Activated CD4-positive, alpha-beta memory T cell treated with anti-CD3 and anti-CD28 coated beads, Interleukin-2, amount 10 ng/mL, durations not matched to agents 7 days and 5 days (primary cell): ENCODE data around the gene SCYGR6. TPM values are rescaled to one million over a fixed set of nuclear protein-coding genes. Genes with fewer than 3 reads are reported as not detected.
"Not testable (repeated sequence)": the region's sequence is repeated elsewhere in the genome, so short reads cannot be mapped to it uniquely, and the experiment has no call there.

Experiments used
- CTCF ChIA-PET: fragments of 350-600 bp; sonication (Branson Sonifier 250); formaldehyde crosslinking; loops from one replicate; lab custom pipeline; 2021; ENCODE audit warnings: antibody characterized with exemption, inconsistent platforms; lab: Charles Lee
- POLR2A ChIA-PET: fragments of 350-600 bp; sonication (Branson Sonifier 250); formaldehyde crosslinking; loops from one replicate; lab custom pipeline; 2021; ENCODE audit warnings: antibody characterized with exemption; lab: Charles Lee
- DNase-seq: peaks from one replicate; pipeline ENCODE4 v3.0.0-alpha.2; 2020
- H3K27ac Mint-ChIP-seq: one replicate; pipeline ENCODE4 v1.8.0; 2021; ENCODE audit warnings: mild to moderate bottlenecking, mixed read lengths
- H3K27me3 Mint-ChIP-seq: one replicate; pipeline ENCODE4 v1.8.0; 2021; ENCODE audit warnings: mixed read lengths
- H3K36me3 Mint-ChIP-seq: one replicate; pipeline ENCODE4 v1.8.0; 2021; ENCODE audit warnings: low read depth, mixed read lengths
- H3K4me1 Mint-ChIP-seq: one replicate; pipeline ENCODE4 v1.8.0; 2021; ENCODE audit warnings: mixed read lengths
- H3K4me3 Mint-ChIP-seq: one replicate; pipeline ENCODE4 v1.8.0; 2021; ENCODE audit warnings: mild to moderate bottlenecking, mixed read lengths
- H3K9me3 Mint-ChIP-seq: one replicate; pipeline ENCODE4 v1.8.0; 2021; ENCODE audit warnings: mixed read lengths
- total RNA-seq, 2 experiments: library from RNA; stranded (reverse); gene quantifications; one replicate each; pipeline ENCODE4 v1.2.3, GENCODE V29; 2021

Gene SCYGR6
- total RNA-seq, 2 experiments from 2014 or later, result not detected

DNA sequence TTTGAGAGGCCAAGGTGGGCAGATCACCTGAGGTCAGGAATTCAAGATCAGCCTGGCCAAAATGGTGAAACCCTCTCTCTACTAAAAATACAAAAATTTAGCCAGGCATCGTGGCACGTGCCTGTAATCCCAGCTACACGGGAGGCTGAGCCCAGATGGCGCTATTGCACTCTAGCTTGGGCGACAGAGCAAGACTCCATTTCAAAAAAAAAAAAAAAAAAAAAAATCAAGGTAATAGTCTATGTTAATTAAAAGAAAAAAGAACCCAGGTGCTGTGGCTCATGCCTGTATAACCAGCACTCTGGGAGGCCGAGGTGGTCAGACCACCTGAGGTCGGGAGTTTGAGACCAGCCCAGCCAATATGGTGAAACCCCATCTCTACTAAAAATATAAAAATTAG, 16.1 kb upstream of the SCYGR6 start:
- CTCF ChIA-PET, result interaction anchor here (0.6 to 1.2 kb wide), 6 partner anchors 20 to 276 kb away, joined by 3 to 4 read pairs (median 3); no protein-coding TSS in a partner anchor
- POLR2A ChIA-PET, H3K27ac Mint-ChIP-seq, H3K9me3 Mint-ChIP-seq, H3K4me1 Mint-ChIP-seq, H3K36me3 Mint-ChIP-seq, DNase-seq, H3K4me3 Mint-ChIP-seq, H3K27me3 Mint-ChIP-seq: not testable (repeated sequence)

DNA sequence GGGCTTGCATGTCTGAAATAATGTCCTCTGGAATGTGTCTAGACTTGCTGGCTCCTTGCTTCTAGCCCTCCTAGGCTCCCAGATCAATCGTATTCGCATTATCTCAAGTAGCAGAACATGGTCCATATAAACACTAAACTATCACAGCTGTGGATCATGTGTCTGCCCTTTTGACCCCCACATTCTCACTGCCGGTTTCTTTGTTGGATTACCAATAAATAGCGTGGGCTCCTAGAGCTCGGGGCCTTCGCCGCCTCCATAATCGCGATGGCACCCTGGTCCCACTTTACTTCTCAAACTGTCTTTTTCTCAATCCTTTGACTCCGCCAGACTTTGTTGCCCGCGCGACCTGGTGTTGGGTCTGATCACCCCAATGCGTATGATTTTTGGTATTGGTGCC, 14.8 kb upstream of the SCYGR6 start:
- Mint-ChIP-seq H3K27ac (no peak overlapping the region), H3K9me3 (no peaks in the 10 kb centered on the region), H3K4me1 (no peaks in the 10 kb centered on the region), H3K27me3 (peaks cover 2% of the 10 kb centered on the region), H3K4me3 (no peak overlapping the region), H3K36me3 (no peaks in the 10 kb centered on the region)
- no peak for DNase-seq
- POLR2A ChIA-PET, result no interaction called here
- CTCF ChIA-PET, result interaction anchor here (2.1 kb wide), 1 partner anchor 26 kb away, joined by 7 read pairs; no protein-coding TSS in a partner anchor

DNA sequence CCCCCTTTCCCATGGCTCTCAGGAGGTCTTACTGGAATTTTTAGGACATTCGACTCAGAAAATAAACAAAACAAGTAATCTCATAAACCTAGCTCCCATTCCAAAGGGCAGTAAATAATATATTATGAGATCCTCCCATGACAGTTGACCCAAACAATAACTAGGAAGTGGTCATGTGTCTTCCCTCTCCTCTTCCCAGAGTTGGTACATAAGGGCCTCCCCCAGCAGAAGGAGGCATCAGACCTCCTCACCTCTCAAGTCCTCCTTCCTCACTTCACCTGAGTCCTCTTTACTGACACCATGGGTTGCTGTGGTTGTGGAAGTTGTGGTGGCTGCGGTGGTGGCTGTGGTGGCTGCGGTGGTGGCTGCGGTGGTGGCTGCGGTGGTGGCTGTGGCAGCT, 3.5 kb upstream of the SCYGR6 start, which contains the start of gene SCYGR7:
SCYGR7 (plus strand) TSS at position 301 of the 400 bp plus-strand sequence; CDS start at position 301, 0 bp downstream.
- Mint-ChIP-seq H3K4me3 (no peak within 1 kb of the TSS), H3K27ac (no peak within 1 kb of the TSS)
- CTCF ChIA-PET, result no interaction called here

DNA sequence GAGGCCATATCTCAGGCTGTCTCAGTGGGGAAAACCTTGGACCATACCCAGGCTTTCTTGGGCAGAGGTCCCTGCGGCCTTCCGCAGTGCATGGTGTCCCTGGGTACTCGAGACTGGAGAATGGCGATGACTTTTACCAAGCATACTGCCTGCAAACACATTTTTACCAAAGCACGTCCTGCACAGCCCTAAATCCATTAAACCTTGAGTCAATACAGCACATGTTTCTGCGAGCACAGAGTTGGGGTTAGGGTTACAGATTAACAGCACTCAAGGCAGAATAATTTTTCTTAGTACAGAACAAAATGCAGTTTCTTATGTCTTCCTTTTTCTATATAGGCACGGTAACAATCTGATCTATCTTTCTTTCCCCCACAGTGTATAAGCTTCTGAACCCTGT, 1.7 kb downstream of the SCYGR6 start:
- CTCF ChIA-PET, H3K27me3 Mint-ChIP-seq, DNase-seq, H3K36me3 Mint-ChIP-seq, H3K27ac Mint-ChIP-seq, POLR2A ChIA-PET, H3K4me3 Mint-ChIP-seq, H3K9me3 Mint-ChIP-seq, H3K4me1 Mint-ChIP-seq: not testable (repeated sequence)

More for the DNA sequence above, 3.5 kb upstream of the SCYGR6 start, which contains the start of gene SCYGR7:
- POLR2A ChIA-PET, result no interaction called here
- H3K4me1 Mint-ChIP-seq, result no peaks in the 10 kb centered on the region
- H3K36me3 Mint-ChIP-seq, result no peaks in the 10 kb centered on the region
- DNase-seq, result no peak
- peaks cover 2% of the 10 kb centered on the region for H3K27me3 Mint-ChIP-seq
- no peaks in the 10 kb centered on the region for H3K9me3 Mint-ChIP-seq

DNA sequence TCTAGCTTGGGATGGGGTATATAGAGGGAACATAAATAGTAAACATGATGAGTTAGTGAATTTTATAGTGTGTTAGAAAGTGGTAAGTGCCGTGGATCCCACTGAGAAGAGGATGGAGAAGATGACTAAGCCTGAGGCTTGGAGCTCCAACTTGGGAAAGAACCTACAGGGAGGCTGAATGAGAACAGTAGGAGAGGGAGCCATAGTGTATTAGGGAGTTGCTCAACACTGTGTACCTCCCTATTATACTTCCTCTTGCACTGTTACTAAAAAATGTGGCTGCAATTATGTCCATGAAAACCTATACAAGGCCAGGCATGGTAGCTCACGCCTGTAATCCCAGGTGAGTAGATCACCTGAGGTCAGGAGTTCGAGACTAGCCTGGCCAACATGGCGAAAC, 3.9 kb downstream of the SCYGR6 start:
- Mint-ChIP-seq H3K9me3 (no peaks in the 10 kb centered on the region), H3K27me3 (peaks cover 11% of the 10 kb centered on the region), H3K4me3 (no peak overlapping the region), H3K27ac (no peak overlapping the region), H3K4me1 (no peaks in the 10 kb centered on the region), H3K36me3 (no peaks in the 10 kb centered on the region)
- ChIA-PET POLR2A (no interaction called here), CTCF (no interaction called here)
- no peak for DNase-seq

DNA sequence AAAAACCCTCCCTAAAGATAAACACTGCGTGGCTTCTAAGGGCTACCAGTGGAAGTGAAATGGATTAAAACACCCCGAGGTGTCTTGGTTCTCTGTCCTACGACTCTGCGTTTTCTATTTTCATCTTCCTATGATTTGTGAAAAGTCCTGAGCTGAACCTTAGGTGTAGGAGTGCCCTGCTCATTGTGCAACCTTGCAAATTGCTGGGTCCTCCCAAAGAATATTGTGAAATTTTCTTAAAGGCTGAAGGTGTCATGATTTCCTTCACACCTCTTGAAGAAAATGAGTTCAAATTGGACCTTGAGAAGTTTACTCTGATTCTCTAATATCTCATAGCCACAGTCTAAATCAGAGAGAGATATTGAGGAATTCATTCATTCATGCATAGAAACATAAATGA, 4.9 kb downstream of the SCYGR6 start:
- ChIA-PET POLR2A (no interaction called here), CTCF (no interaction called here)
- H3K9me3 Mint-ChIP-seq, result no peaks in the 10 kb centered on the region

DNA sequence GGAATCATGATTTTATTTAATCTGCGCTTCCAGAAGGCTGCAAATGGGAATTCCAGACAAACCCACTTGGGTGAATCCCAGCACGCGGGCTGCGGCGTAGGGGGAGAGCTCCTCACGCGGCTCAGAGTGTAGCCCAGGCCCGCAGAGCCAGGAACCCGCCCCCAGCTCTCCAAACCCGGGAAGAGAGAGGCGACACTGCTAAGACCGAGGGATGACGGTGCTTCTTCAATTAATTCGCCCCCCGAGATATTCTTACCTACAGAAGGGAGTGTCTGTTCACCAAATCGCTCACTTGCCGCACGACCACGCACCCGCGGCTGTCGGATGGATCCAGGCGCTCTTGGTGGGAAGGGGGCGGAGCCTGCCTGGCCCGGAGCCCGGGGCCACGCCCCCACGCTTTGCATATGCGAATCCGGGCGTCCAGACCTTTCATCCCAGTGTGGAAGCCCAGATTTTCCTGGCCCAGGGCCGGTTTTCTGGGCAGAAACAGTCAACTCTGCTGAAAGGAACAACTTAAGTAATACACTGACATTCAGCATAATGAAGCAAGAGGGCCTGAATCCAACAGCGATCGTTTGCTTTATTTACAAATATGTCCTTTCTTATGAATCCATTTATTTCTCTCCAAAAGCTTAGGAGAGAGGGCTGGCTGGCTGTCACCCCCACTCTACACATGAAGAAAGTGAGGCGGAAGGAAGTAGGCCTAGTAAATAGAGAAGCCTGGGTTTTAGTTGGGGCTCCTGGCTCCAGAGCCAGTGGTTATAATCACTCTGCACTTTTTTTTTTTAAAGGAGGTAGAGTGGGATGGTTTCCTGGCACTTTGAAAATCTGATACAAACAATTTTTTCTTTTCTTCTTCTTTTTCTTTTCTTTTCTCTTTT, 6.6 kb downstream of the SCYGR6 start, which contains the start of gene SLC19A3:
SLC19A3 (minus strand) TSS at position 342 of the 881 bp plus-strand sequence. CDS start 15,710 bp downstream, outside the sequence.
- no peak within 1 kb of the TSS for H3K27ac Mint-ChIP-seq
- POLR2A ChIA-PET, result no interaction called here
- no peaks in the 10 kb centered on the region for H3K9me3 Mint-ChIP-seq
- no peak for DNase-seq
- peaks cover 11% of the 10 kb centered on the region for H3K27me3 Mint-ChIP-seq
- no peaks in the 10 kb centered on the region for H3K36me3 Mint-ChIP-seq
- no peak within 1 kb of the TSS for H3K4me3 Mint-ChIP-seq
- CTCF ChIA-PET, result no interaction called here
- H3K4me1 Mint-ChIP-seq, result no peaks in the 10 kb centered on the region

More for the DNA sequence above, 4.9 kb downstream of the SCYGR6 start:
- H3K36me3 Mint-ChIP-seq, result no peaks in the 10 kb centered on the region
- no peak overlapping the region for H3K27ac Mint-ChIP-seq
- no peaks in the 10 kb centered on the region for H3K4me1 Mint-ChIP-seq
- no peak for DNase-seq
- no peak overlapping the region for H3K4me3 Mint-ChIP-seq
- H3K27me3 Mint-ChIP-seq, result peaks cover 11% of the 10 kb centered on the region

DNA sequence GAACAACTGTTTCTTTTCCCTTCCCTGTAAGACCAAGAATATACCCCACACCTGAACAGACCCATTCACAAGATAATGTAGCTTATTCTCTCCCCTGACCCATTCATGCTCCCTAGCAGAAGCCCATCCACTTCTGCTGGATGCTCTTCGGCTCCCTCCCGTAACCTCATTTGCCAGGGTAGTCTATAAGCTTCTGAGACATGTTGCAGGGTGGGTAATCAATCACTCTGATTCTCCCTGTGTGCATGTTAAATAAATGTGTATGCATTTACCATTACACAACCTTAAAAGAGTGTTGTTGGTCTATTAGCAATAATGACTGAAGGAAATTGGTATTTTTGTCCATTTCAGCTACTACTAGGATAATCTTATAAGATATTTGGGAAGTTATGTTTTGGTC, 8.1 kb downstream of the SCYGR6 start:
- Mint-ChIP-seq H3K27ac (no peak overlapping the region), H3K9me3 (no peaks in the 10 kb centered on the region), H3K4me3 (no peak overlapping the region), H3K4me1 (no peaks in the 10 kb centered on the region), H3K27me3 (peaks cover 9% of the 10 kb centered on the region), H3K36me3 (no peaks in the 10 kb centered on the region)
- POLR2A ChIA-PET, result no interaction called here
- CTCF ChIA-PET, result interaction anchor here (0.7 kb wide), 3 partner anchors 41 to 683 kb away, joined by 3 to 5 read pairs (median 4); no protein-coding TSS in a partner anchor
- no peak for DNase-seq

DNA sequence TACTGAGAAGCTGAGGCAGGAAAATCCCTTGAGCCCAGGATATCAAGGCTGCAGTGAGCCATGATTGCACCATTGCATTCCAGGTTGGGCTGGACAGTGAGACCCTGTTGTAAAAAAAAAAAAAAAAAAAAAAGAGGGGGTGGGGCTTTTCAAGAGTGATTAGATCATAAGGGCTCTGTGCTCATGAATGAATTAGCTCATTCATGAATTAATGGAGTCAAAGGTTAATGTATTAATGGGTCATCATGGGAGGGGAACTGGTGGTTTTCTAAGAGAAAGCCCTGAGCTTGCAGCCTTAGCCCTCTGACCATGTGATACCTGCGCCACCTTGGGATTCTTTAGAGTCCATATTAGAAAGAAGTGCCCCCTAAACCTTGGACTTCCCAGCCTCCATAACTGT, 11.3 kb downstream of the SCYGR6 start:
- no peaks in the 10 kb centered on the region for H3K9me3 Mint-ChIP-seq
- peaks cover 9% of the 10 kb centered on the region for H3K27me3 Mint-ChIP-seq
- no peaks in the 10 kb centered on the region for H3K36me3 Mint-ChIP-seq
- ChIA-PET CTCF (interaction anchor here (0.6 kb wide), 1 partner anchor 45 kb away, joined by 3 read pairs; no protein-coding TSS in a partner anchor), POLR2A (no interaction called here)
- no peak overlapping the region for H3K4me3 Mint-ChIP-seq
- no peaks in the 10 kb centered on the region for H3K4me1 Mint-ChIP-seq
- no peak overlapping the region for H3K27ac Mint-ChIP-seq
- DNase-seq, result no peak

DNA sequence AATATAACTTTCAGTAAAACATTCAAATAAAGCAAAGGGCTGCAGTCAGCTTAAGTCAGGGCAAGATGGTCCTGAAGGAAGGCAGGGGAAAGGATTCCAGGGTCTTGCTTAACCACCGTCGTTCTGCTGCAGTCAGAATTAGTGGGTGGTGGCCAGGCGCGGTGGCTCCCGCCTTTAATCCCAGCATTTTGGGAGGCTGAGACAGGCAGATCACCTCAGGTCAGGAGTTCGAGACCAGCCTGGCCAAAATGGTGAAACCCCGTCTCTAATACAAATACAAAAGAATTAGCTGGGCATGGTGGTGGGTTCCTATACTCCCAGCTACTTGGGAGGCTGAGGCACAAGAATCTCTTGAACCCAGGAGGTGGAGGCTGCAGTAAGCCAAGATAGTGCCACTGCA, 13.6 kb downstream of the SCYGR6 start:
- no peak for DNase-seq
- POLR2A ChIA-PET, result no interaction called here
- Mint-ChIP-seq H3K36me3 (no peaks in the 10 kb centered on the region), H3K4me3 (no peak overlapping the region), H3K9me3 (no peaks in the 10 kb centered on the region), H3K27ac (no peak overlapping the region), H3K4me1 (no peaks in the 10 kb centered on the region), H3K27me3 (peaks cover 4% of the 10 kb centered on the region)
- CTCF ChIA-PET, result no interaction called here

DNA sequence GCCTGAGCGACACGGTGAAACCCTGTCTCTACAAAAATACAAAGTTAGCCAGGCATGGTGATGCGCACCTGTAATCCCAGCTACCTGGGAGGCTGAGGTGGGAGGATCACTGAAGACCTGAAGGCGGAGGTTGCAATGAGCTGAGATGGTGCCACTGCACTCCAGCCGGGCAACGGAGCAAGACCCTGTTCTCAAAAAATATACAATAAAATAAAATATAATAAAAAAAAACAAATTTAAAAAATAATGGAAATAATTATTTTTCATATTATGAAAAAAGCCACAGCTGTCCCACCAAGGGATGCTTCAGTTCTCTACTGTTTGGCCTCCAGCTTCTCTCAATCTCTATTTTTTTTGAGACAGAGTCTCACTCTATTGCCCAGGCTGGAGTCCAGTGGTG, 17.2 kb downstream of the SCYGR6 start:
- CTCF ChIA-PET, result no interaction called here
- DNase-seq, result no peak

DNA sequence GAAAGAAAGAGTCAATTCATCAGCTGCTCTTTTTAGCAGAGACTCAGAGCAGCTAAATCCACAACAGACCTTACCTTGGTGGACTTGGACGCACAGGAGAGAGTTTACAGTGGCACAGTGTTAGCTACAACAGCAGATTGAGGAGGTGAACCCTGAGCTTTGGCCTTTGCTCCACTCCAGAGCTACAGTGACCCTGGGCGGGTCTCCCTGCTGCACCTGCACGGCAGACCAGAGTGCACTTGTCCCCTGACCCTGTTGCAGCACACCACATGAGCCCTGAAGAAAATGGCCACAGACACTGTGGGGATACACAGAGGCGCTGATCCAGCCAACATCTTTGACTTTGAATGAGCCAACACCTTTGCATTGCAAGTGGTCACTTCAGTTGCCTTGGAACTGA, 17.7 kb downstream of the SCYGR6 start:
- Mint-ChIP-seq H3K4me3 (no peak overlapping the region), H3K27me3 (peaks cover 4% of the 10 kb centered on the region), H3K27ac (no peak overlapping the region), H3K36me3 (no peaks in the 10 kb centered on the region), H3K9me3 (no peaks in the 10 kb centered on the region), H3K4me1 (no peaks in the 10 kb centered on the region)
- no peak for DNase-seq
- POLR2A ChIA-PET, result no interaction called here
- CTCF ChIA-PET, result no interaction called here

More for the DNA sequence above, 17.2 kb downstream of the SCYGR6 start:
- Mint-ChIP-seq H3K9me3 (no peaks in the 10 kb centered on the region), H3K4me3 (no peak overlapping the region), H3K27ac (no peak overlapping the region), H3K27me3 (peaks cover 4% of the 10 kb centered on the region), H3K36me3 (no peaks in the 10 kb centered on the region), H3K4me1 (no peaks in the 10 kb centered on the region)
- POLR2A ChIA-PET, result no interaction called here

DNA sequence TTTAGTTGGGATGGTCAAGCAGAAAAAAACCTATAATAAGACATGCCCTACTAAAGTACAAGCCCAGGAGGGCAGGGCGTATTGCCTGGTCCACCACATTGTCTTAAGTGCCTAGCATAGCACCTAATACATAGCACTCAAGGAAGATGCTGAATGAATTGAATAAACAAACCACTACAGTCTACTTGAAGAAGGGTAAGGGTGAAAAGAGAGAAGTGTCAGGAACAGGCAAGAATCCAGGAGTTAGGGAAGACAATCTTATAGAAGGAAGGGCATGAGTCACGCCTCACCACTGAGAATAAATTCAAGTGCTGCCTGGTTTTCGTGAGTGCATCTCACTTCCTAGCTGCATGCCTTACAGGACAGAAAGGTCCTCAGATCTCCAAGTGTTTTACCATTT, 20.6 kb downstream of the SCYGR6 start:
- no peak for DNase-seq
- H3K4me3 Mint-ChIP-seq, result no peak overlapping the region
- CTCF ChIA-PET, result no interaction called here
- H3K27ac Mint-ChIP-seq, result no peak overlapping the region
- H3K36me3 Mint-ChIP-seq, result no peaks in the 10 kb centered on the region
- peaks cover 4% of the 10 kb centered on the region for H3K27me3 Mint-ChIP-seq
- H3K9me3 Mint-ChIP-seq, result no peaks in the 10 kb centered on the region
- POLR2A ChIA-PET, result no interaction called here
- H3K4me1 Mint-ChIP-seq, result no peaks in the 10 kb centered on the region
